ENCODE results near the gene HRCT1.
"Not testable (repeated sequence)": the region's sequence is repeated elsewhere in the genome, so short reads cannot be mapped to it uniquely, and the experiment has no call there.

HRCT1 gene

GRCh38 chr9:35905912-35906679 lies at the start of gene HRCT1:
Gene HRCT1 (plus strand): TSS chr9:35906202. CDS start chr9:35906288, 86 bp downstream.
- peak; percentile 95 for FAIRE-seq

GRCh38 chr9:35856206-35856605 lies 49.8 kb upstream of the HRCT1 start:
- no peak for FAIRE-seq

GRCh38 chr9:35856882-35857281 lies 49.1 kb upstream of the HRCT1 start:
- FAIRE-seq = no peak

- FAIRE-seq = no peak
Measured at GRCh38 chr9:35858458-35858857, 47.5 kb upstream of the HRCT1 start.

GRCh38 chr9:35859310-35859989 lies 46.6 kb upstream of the HRCT1 start:
- no peak for FAIRE-seq

- FAIRE-seq = no peak
Measured at GRCh38 chr9:35859990-35860339, 46.0 kb upstream of the HRCT1 start.

- no peak for FAIRE-seq
Measured at GRCh38 chr9:35861161-35861897, 44.7 kb upstream of the HRCT1 start.

- no peak for FAIRE-seq
Measured at GRCh38 chr9:35862328-35862727, 43.7 kb upstream of the HRCT1 start.

GRCh38 chr9:35863583-35863982 lies 42.4 kb upstream of the HRCT1 start:
- FAIRE-seq = no peak

GRCh38 chr9:35864695-35865255 lies 41.2 kb upstream of the HRCT1 start:
- FAIRE-seq = no peak

- no peak for FAIRE-seq
Measured at GRCh38 chr9:35867538-35867937, 38.5 kb upstream of the HRCT1 start.

- no peak for FAIRE-seq
Measured at GRCh38 chr9:35868933-35869332, 37.1 kb upstream of the HRCT1 start.

- no peak for FAIRE-seq
Measured at GRCh38 chr9:35869621-35870216, 36.3 kb upstream of the HRCT1 start.

GRCh38 chr9:35870351-35870923 lies 35.6 kb upstream of the HRCT1 start, which contains the start of gene OR13J1:
Gene OR13J1 (minus strand): TSS chr9:35870401. CDS start chr9:35870401, 0 bp downstream.
- FAIRE-seq = no peak

- no peak for FAIRE-seq
Measured at GRCh38 chr9:35871545-35871944, 34.5 kb upstream of the HRCT1 start.

GRCh38 chr9:35872505-35872904 lies 33.5 kb upstream of the HRCT1 start:
- FAIRE-seq = no peak

GRCh38 chr9:35882263-35882848 lies 23.6 kb upstream of the HRCT1 start:
- peak; percentile 96 for FAIRE-seq

- no peak for FAIRE-seq
Measured at GRCh38 chr9:35882996-35883395, 23.0 kb upstream of the HRCT1 start.

GRCh38 chr9:35884908-35885307 lies 21.1 kb upstream of the HRCT1 start:
- not testable (repeated sequence) for FAIRE-seq

GRCh38 chr9:35891646-35892045 lies 14.4 kb upstream of the HRCT1 start:
- FAIRE-seq = no peak

GRCh38 chr9:35892051-35892450 lies 14.0 kb upstream of the HRCT1 start:
- FAIRE-seq = no peak

- no peak for FAIRE-seq
Measured at GRCh38 chr9:35896570-35896969, 9.4 kb upstream of the HRCT1 start.

Data from A204.1 (cell line).